Fibroblast of mammary gland (primary cell): ENCODE results near the gene FAR2.
A peak's percentile ranks its signal among the peaks of the same experiment; 100 is the strongest.
"Not testable (repeated sequence)": the region's sequence is repeated elsewhere in the genome, so short reads cannot be mapped to it uniquely, and the experiment has no call there.

ENCODE experiments used
- DNase-seq: peaks from one replicate; pipeline ENCODE4 v3.0.0-alpha.2; 2010; ENCODE audit warnings: low read depth
- H3K4me3 ChIP-seq: 2 replicates; pipeline ENCODE4 v1.5.1; 2011; ENCODE audit warnings: low read depth, mild to moderate bottlenecking, low read length, moderate library complexity; ENCODE audit not compliant: control insufficient read depth
- CTCF ChIP-seq: conservative IDR thresholded peaks from 2 replicates; pipeline ENCODE4 v1.5.1; 2011; ENCODE audit warnings: low read depth, low read length, inconsistent platforms; ENCODE audit not compliant: control insufficient read depth, insufficient read depth

FAR2 gene

DNA sequence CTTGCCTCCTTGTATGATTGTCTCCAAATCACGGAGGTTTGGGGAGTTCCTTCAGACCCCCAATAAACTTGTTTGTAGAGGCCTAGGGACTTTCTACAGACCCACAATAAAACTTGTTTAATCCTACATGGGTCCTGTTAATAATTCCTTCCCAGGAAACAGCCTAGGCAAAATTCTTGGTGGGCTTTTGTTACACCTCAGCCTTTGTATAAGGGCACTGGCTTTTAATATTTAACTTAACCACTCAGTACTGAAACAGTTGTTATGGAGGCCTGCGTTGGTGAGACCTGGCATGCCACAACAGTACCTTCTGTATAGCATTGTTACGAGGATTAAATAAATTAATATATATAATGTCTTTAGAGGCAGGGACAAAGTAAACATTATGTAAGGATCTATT lies 32.7 kb upstream of the FAR2 start:
- no peak overlapping the region for H3K4me3 ChIP-seq
- no peak for DNase-seq
- TF ChIP-seq CTCF = no peak

GRCh38 chr12:29131539-29131938 lies 17.5 kb upstream of the FAR2 start:
- TF ChIP-seq CTCF = no peak
- DNase-seq = peak; percentile 75
- H3K4me3 ChIP-seq = no peak overlapping the region

- H3K4me3 ChIP-seq = no peak overlapping the region
- no peak for DNase-seq
- no peak for TF ChIP-seq CTCF
Measured at GRCh38 chr12:29132316-29132715, 16.8 kb upstream of the FAR2 start.

- H3K4me3 ChIP-seq = no peak overlapping the region
- no peak for DNase-seq
- TF ChIP-seq CTCF = no peak
Measured at GRCh38 chr12:29133181-29133580, 15.9 kb upstream of the FAR2 start.

GRCh38 chr12:29133680-29134079 lies 15.4 kb upstream of the FAR2 start:
- no peak overlapping the region for H3K4me3 ChIP-seq
- TF ChIP-seq CTCF = no peak
- no peak for DNase-seq

GRCh38 chr12:29138256-29138655 lies 10.8 kb upstream of the FAR2 start:
- not testable (repeated sequence) for H3K4me3 ChIP-seq, DNase-seq

- not testable (repeated sequence) for H3K4me3 ChIP-seq, DNase-seq
Measured at GRCh38 chr12:29138855-29139254, 10.2 kb upstream of the FAR2 start.

DNA sequence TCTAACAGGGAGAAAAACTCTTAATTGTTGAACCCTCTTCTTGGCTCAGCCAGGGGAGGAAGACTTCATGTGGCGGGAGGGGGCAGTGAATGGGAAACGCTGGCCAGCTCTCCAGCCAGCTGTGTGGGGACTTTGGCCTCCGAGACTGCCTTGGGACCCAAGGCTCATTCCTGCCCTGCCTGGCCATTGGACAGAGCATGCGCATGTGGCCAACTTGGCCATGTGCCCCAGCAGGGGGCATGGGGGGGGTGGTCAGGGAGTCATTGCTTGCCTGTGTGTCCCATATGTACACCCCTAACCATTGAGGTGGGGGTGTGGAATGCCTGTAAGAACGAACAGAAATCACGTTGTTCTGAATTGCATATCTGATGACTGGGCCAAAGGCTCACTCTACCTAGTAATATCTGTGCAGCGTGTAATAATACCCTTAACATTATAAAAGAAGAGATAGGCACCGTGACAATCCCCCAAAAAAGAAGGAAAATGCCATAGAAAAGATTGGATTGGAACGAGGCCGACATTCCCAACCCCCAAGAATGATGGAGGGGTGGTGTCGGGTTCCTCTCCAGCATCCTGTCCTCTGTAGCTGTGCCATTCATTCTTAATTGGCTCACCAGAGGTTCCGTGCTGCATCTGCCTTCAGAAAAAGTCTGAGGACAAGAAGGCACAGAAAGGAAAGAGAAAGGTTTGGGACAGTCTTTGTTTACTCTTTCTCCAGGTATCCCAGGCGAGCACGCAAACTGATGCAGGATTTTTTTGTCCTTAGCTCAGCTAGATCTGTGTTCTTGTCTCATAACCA lies 3.5 kb upstream of the FAR2 start:
- no peak for TF ChIP-seq CTCF
- no peak for DNase-seq
- no peak overlapping the region for H3K4me3 ChIP-seq
